Activated CD8-positive, alpha-beta memory T cell treated with anti-CD3 and anti-CD28 coated beads for 36 hours (primary cell): Measurements from ENCODE around the gene PM20D1. TPM values are rescaled to one million over a fixed set of nuclear protein-coding genes. Genes with fewer than 3 reads are reported as not detected.

Experiments
- CTCF ChIA-PET: fragments of 350-600 bp; sonication (Branson Sonifier 250); formaldehyde crosslinking; loops from one replicate; lab custom pipeline; 2021; ENCODE audit warnings: antibody characterized with exemption; lab: Charles Lee
- POLR2A ChIA-PET: fragments of 350-600 bp; sonication (Branson Sonifier 250); formaldehyde crosslinking; loops from one replicate; lab custom pipeline; 2021; ENCODE audit warnings: antibody characterized with exemption; lab: Charles Lee
- total RNA-seq, 2 experiments: library from RNA; stranded (reverse); gene quantifications; one replicate each; pipeline ENCODE4 v1.2.3, GENCODE V29; 2021

The PM20D1 gene
- total RNA-seq, 2 experiments from 2014 or later, result 0.31 TPM; not detected in 1

GRCh38 chr1:205812271-205812877 is 37.6 kb downstream of the PM20D1 start:
- POLR2A ChIA-PET, result interaction anchor here (0.5 kb wide), 1 partner anchor 614 kb away, joined by 4 read pairs; no protein-coding TSS in a partner anchor
- CTCF ChIA-PET, result interaction anchor here (0.6 to 1.2 kb wide), 2 partner anchors 24 to 157 kb away, joined by 3 to 4 read pairs; no protein-coding TSS in a partner anchor

GRCh38 chr1:205811660-205812059 is 38.3 kb downstream of the PM20D1 start:
- POLR2A ChIA-PET, result no interaction called here
- CTCF ChIA-PET, result interaction anchor here (0.5 to 1.2 kb wide), 3 partner anchors 23 to 157 kb away, joined by 3 to 4 read pairs (median 4); no protein-coding TSS in a partner anchor

GRCh38 chr1:205810448-205811157 is 39.3 kb downstream of the PM20D1 start:
- ChIA-PET CTCF (no interaction called here), POLR2A (interaction anchor here (0.6 kb wide), 1 partner anchor 1416 kb away, joined by 6 read pairs; no protein-coding TSS in a partner anchor)

GRCh38 chr1:205809942-205810345 is 40.0 kb downstream of the PM20D1 start:
- CTCF ChIA-PET, result no interaction called here
- POLR2A ChIA-PET, result interaction anchor here (0.6 kb wide), 1 partner anchor 1416 kb away, joined by 6 read pairs; no protein-coding TSS in a partner anchor

GRCh38 chr1:205809469-205809868 is 40.5 kb downstream of the PM20D1 start:
- POLR2A ChIA-PET, result no interaction called here
- CTCF ChIA-PET, result interaction anchor here (1.4 kb wide), 1 partner anchor 18 kb away, joined by 3 read pairs; no protein-coding TSS in a partner anchor

- ChIA-PET POLR2A (interaction anchor here (0.6 to 1.0 kb wide), 3 partner anchors 12 to 173 kb away, joined by 3 to 4 read pairs (median 3); no protein-coding TSS in a partner anchor), CTCF (interaction anchor here (1.2 to 2.2 kb wide), 2 partner anchors 94 to 172 kb away, joined by 3 to 9 read pairs; no protein-coding TSS in a partner anchor)
Measured at GRCh38 chr1:205805082-205805711, 44.7 kb downstream of the PM20D1 start.

- CTCF ChIA-PET, result interaction anchor here (2.2 kb wide), 1 partner anchor 173 kb away, joined by 9 read pairs; no protein-coding TSS in a partner anchor
Measured at GRCh38 chr1:205804605-205805004, 45.3 kb downstream of the PM20D1 start.

GRCh38 chr1:205803986-205804385 is 45.9 kb downstream of the PM20D1 start:
- POLR2A ChIA-PET, result no interaction called here
- CTCF ChIA-PET, result no interaction called here

More at GRCh38 chr1:205804605-205805004, 45.3 kb downstream of the PM20D1 start:
- POLR2A ChIA-PET, result interaction anchor here (0.6 to 1.0 kb wide), 2 partner anchors 59 to 172 kb away, joined by 3 to 4 read pairs; no protein-coding TSS in a partner anchor

GRCh38 chr1:205802060-205802459 is 47.9 kb downstream of the PM20D1 start:
- ChIA-PET CTCF (no interaction called here), POLR2A (no interaction called here)

- POLR2A ChIA-PET, result no interaction called here
- CTCF ChIA-PET, result no interaction called here
Measured at GRCh38 chr1:205800981-205801703, 48.8 kb downstream of the PM20D1 start.

- ChIA-PET POLR2A (no interaction called here), CTCF (no interaction called here)
Measured at GRCh38 chr1:205800427-205800826, 49.5 kb downstream of the PM20D1 start.

- CTCF ChIA-PET, result interaction anchor here (0.6 kb wide), 1 partner anchor 141 kb away, joined by 4 read pairs; no protein-coding TSS in a partner anchor
Measured at GRCh38 chr1:205798577-205798976, 51.4 kb downstream of the PM20D1 start.

GRCh38 chr1:205797168-205797567 is 52.8 kb downstream of the PM20D1 start:
- ChIA-PET POLR2A (no interaction called here), CTCF (no interaction called here)

More at GRCh38 chr1:205798577-205798976, 51.4 kb downstream of the PM20D1 start:
- POLR2A ChIA-PET, result no interaction called here

- ChIA-PET POLR2A (no interaction called here), CTCF (interaction anchor here (5.6 kb wide), 1 partner anchor 183 kb away, joined by 43 read pairs; no protein-coding TSS in a partner anchor)
Measured at GRCh38 chr1:205794011-205794730, 55.8 kb downstream of the PM20D1 start.

- CTCF ChIA-PET, result interaction anchor here (1.8 to 5.6 kb wide), 2 partner anchors 52 to 184 kb away, joined by 5 to 43 read pairs; no protein-coding TSS in a partner anchor
Measured at GRCh38 chr1:205792961-205793673, 56.8 kb downstream of the PM20D1 start.

GRCh38 chr1:205792481-205792881 is 57.5 kb downstream of the PM20D1 start:
- ChIA-PET CTCF (interaction anchor here (0.7 to 5.6 kb wide), 8 partner anchors 10 to 185 kb away, joined by 3 to 43 read pairs (median 4); no protein-coding TSS in a partner anchor), POLR2A (interaction anchor here (0.7 kb wide), 1 partner anchor 134 kb away, joined by 3 read pairs; no protein-coding TSS in a partner anchor)

More at GRCh38 chr1:205792961-205793673, 56.8 kb downstream of the PM20D1 start:
- POLR2A ChIA-PET, result interaction anchor here (0.7 kb wide), 1 partner anchor 134 kb away, joined by 3 read pairs; no protein-coding TSS in a partner anchor
